ENCODE measurements around the gene FCSK.
"Not testable (repeated sequence)": the region's sequence is repeated elsewhere in the genome, so short reads cannot be mapped to it uniquely, and the experiment has no call there.

DNA sequence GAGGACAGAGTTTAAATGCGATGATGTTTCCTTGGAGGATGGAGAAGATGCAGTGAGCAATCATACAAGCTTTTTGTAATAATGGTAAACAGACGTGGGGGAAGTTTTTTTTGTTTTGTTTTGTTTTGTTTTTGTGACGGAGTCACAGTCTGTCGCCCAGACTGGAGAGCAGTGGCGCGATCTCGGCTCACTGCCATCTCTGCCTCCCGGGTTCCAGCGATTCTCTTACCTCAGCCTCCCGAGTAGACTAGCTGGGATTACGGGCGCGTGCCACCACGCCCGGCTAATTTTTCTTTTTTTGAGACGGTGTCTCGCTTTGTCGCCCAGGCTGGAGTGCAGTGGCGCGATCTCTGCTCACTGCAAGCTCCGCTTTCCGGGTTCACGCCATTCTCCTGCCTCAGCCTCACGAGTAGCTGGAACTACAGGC lies 70.0 kb downstream of the FCSK start:
- TF ChIP-seq EZH2 (IDR thresholded peaks at IDR 0.05; ENCODE audit: insufficient read depth, poor library complexity, severe bottlenecking); EZH2phosphoT487 (IDR thresholded peaks at IDR 0.05; ENCODE audit: insufficient read depth, low read depth): not testable (repeated sequence)
